GM19240 (cell line): ENCODE measurements around the gene H2BK1.

Experiments used
- DNase-seq: peaks from one replicate; pipeline ENCODE4 v3.0.0; 2011; ENCODE audit warnings: low spot score; ENCODE audit not compliant: insufficient read length

Gene H2BK1

GRCh38 chr7:151210087-151210854, at the start of gene H2BK1:
Gene H2BK1, minus strand, starts transcription at chr7:151210488. Its CDS starts 170 bp downstream, at chr7:151210318.
- DNase-seq: no peak

GRCh38 chr7:151257990-151258389, 47.7 kb upstream of the H2BK1 start:
- no peak for DNase-seq

GRCh38 chr7:151256410-151257045, 46.2 kb upstream of the H2BK1 start:
- DNase-seq: no peak

- no peak for DNase-seq
Measured at GRCh38 chr7:151255390-151255789, 45.1 kb upstream of the H2BK1 start.

- no peak for DNase-seq
Measured at GRCh38 chr7:151254851-151255250, 44.6 kb upstream of the H2BK1 start.

GRCh38 chr7:151254316-151254715, 44.0 kb upstream of the H2BK1 start:
- DNase-seq: no peak

- DNase-seq: no peak
Measured at GRCh38 chr7:151252961-151253711, 42.8 kb upstream of the H2BK1 start.

- DNase-seq: no peak
Measured at GRCh38 chr7:151252561-151252835, 42.2 kb upstream of the H2BK1 start.

- no peak for DNase-seq
Measured at GRCh38 chr7:151251689-151252560, 41.6 kb upstream of the H2BK1 start.

GRCh38 chr7:151251328-151251688, 41.0 kb upstream of the H2BK1 start:
- no peak for DNase-seq

- DNase-seq: no peak
Measured at GRCh38 chr7:151250181-151251132, 40.2 kb upstream of the H2BK1 start.

- no peak for DNase-seq
Measured at GRCh38 chr7:151249732-151250072, 39.4 kb upstream of the H2BK1 start.

GRCh38 chr7:151249034-151249731, 38.9 kb upstream of the H2BK1 start:
- no peak for DNase-seq

- no peak for DNase-seq
Measured at GRCh38 chr7:151248346-151249033, 38.2 kb upstream of the H2BK1 start, which contains the start of gene SMARCD3. Gene SMARCD3, minus strand, starts transcription at chr7:151248694. Its CDS starts 132 bp downstream, at chr7:151248562.

- DNase-seq: no peak
Measured at GRCh38 chr7:151247611-151248345, 37.5 kb upstream of the H2BK1 start.

- no peak for DNase-seq
Measured at GRCh38 chr7:151246851-151247580, 36.7 kb upstream of the H2BK1 start.

GRCh38 chr7:151246102-151246850, 36.0 kb upstream of the H2BK1 start:
- no peak for DNase-seq
